Stimulated activated naive CD4-positive, alpha-beta T cell treated with Interleukin-2 at 50 U/mL for 16 hours (primary cell): ENCODE measurements around the gene RSPH10B2.
"Not testable (repeated sequence)": the region's sequence is repeated elsewhere in the genome, so short reads cannot be mapped to it uniquely, and the experiment has no call there.

Experiments
- DNase-seq: peaks from one replicate; lab custom pipeline; 2025; lab: John Stamatoyannopoulos, UW

The RSPH10B2 gene

GRCh38 chr7:6792113-6792872 lies 38.4 kb downstream of the RSPH10B2 start:
- not testable (repeated sequence) for DNase-seq

DNA sequence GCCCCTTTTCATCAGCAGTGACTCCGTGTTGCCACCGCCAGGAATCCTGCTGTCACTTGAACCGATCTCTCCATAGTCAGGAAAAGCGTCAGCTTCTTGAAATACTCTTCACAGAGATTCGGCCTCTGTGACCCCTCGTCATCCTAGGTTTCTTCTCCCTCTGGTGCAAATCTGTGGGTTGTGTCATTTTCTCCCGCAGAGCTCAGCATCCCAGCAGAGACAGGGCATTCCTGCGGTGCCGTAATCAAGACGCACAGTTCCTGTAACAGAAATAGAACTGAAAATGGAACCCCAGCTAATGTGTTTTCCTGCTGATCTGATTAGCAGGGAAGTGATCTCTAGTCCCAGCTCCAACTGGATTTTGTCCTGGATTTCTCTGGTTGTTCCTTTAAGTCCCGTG lies 40.4 kb downstream of the RSPH10B2 start:
- not testable (repeated sequence) for DNase-seq

GRCh38 chr7:6797218-6797617 lies 43.3 kb downstream of the RSPH10B2 start:
- not testable (repeated sequence) for DNase-seq

- not testable (repeated sequence) for DNase-seq
Measured at GRCh38 chr7:6798047-6798446, 44.1 kb downstream of the RSPH10B2 start.

- not testable (repeated sequence) for DNase-seq
Measured at GRCh38 chr7:6799887-6800286, 46.0 kb downstream of the RSPH10B2 start.

DNA sequence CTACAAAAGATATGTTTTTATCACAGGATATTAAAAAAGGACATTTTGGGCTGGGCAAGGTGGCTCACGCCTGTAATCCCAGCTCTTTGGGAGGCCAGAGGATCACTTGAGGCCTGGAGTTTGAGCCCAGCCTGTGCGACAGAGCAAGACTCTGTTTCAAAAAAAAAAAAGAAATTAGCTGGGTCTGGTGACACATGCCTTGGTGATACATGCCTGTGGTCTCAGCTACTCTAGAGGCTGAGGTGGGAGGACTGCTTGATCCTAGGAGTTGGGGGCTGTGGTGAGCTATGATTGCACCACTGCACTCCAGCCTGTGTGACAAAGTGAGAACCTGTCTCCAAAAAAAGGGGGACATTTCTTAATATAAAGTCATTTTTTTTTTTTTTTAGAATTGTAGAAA lies 46.4 kb downstream of the RSPH10B2 start:
- DNase-seq: not testable (repeated sequence)

GRCh38 chr7:6807393-6807918 lies 53.6 kb downstream of the RSPH10B2 start:
- DNase-seq: not testable (repeated sequence)

- DNase-seq: not testable (repeated sequence)
Measured at GRCh38 chr7:6807959-6808358, 54.1 kb downstream of the RSPH10B2 start.

- not testable (repeated sequence) for DNase-seq
Measured at GRCh38 chr7:6813011-6813410, 59.1 kb downstream of the RSPH10B2 start.

DNA sequence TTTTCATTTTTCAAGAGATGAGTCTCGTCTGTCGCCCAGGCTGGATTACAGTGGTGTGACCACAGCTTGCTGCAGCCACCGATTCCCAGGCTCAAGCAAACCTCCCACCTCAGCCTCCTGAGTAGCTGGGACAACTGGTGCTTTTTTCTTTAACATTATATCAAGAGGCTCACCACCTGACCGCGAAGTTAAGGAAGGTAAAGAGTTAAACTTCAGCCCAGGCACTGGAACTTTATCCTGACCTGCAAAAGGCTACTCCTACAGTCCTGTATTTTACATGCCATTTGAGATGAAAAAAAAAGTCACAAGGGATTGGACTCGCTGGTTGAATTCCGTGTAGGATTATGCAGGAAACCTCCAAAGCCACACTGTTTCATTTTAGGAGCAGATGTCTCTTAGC lies 61.6 kb downstream of the RSPH10B2 start:
- DNase-seq: not testable (repeated sequence)

DNA sequence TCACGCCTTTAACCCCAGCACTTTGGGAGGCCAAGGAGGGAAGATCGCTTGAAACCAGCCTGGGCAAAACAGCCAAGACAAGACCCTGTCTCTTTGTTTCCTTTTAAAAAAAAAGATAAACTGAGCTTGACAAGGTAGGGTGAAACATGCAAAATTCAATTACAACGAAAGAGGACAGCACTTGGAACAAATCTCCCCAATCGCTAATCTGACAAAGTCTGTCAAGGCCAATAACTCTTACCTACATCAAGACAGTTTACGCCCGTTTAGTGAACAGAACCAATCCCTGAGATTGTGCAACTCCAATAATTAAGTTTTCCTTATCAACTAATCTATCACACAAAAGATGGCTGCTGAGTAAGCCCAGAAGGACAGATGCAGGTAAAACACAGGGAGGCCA lies 67.7 kb downstream of the RSPH10B2 start:
- not testable (repeated sequence) for DNase-seq

DNA sequence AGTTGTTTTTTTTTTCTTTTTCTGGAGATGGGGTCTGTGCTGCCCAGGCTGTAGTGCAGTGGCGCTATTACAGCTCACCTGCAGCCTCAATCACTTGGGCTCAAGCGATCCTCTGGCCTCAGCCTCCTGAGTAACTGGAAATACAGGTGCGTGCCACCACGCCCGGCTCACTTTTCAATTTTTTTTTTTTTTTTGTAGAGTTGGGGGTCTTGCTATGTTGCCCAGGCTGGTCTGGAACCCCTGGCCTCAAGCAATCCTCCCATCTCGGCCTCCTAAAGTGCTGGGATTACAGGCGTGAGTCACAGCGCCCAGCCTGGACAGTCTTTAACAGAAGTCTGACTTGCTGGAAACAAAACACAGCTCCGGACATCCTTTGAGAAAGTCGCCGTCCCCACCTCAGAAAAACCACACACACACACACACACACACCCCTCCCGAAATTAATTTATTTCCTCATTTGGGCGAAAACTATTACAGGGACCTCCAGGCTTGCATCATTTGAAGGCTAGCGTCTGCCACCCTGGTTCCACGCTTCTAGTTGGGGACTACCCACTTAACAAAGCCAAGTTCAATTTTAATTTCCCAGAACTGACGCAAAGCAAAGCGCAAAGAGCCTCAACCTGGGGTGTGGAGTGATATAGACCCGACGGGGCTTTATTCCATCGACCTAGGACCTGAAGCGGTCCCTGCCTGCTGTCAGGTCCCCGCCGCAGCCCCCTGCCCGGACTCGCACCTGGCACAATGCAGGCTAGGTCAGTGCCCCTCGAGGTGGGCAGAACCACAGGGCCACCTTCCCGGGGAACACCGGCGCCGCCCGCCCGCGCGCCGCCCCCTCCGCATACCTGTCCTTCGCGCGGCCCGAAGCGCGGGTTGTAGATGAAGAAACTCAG lies 71.6 kb downstream of the RSPH10B2 start:
- not testable (repeated sequence) for DNase-seq

- peak; percentile 90 for DNase-seq
Measured at GRCh38 chr7:6826151-6826550, 72.2 kb downstream of the RSPH10B2 start, which contains the start of gene CCZ1B. Gene CCZ1B (minus strand): TSS chr7:6826275. CDS start chr7:6826197, 78 bp downstream.

DNA sequence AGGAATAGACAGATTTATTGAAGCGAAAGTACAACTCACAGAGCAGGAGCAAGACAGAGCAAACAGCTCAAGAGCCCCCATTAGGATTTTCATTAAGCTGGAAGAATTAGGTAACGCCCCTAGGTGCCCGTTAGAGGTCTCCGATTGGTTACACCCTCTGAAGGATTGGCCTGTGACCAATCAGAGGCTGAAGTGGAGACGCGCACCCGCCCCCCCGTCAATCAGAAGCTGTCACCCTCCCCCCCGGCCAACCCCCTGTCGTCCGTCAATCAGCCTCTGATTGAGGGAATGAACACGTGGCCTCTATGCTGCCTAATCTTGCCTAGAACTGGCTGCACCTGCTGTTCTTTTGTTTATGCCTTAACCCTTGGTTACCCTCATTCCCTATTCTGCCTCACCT lies 73.3 kb downstream of the RSPH10B2 start:
- not testable (repeated sequence) for DNase-seq

DNA sequence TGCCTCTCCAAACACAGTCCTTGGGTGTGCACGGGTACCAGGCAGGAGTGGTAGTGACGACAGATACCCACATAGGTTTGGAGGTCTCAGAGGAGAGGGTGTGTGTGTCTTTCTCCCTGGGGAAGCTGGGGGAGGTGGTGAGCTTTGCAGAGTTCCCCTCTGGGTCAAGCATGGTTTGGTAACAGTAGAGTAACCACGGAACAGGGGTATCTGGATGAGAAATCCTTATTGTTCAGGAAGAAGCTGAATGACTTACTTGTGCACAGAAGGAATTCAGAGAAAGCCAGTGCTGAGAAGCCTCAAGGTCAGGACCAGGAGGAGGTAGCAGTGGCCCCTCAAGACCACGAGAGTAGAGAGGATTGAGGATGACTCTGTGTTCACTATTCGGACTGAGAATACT lies 75.7 kb downstream of the RSPH10B2 start:
- not testable (repeated sequence) for DNase-seq

- DNase-seq: not testable (repeated sequence)
Measured at GRCh38 chr7:6830026-6830425, 76.1 kb downstream of the RSPH10B2 start.

GRCh38 chr7:6831018-6831725 lies 77.3 kb downstream of the RSPH10B2 start:
- DNase-seq: no peak

GRCh38 chr7:6833636-6834035 lies 79.7 kb downstream of the RSPH10B2 start:
- no peak for DNase-seq

DNA sequence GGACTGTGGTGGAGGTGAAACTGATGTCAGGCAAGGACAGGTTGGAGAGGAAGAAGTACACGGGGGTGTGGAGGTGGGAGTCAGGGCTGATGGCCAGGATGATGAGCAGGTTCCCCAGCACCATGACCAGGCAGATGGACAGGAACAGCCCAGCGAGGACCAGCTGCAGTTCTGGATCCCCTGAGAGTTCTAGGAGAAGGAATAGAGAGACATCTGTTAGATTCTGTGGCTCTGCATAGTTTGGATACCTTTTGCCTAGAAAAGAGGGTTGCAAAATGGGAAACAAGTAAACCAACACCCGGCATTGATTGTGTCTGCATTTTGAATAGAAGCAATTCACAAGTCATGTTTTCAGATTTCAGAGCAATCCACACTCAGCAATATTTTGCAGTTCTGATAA lies 81.6 kb downstream of the RSPH10B2 start:
- DNase-seq: not testable (repeated sequence)

DNA sequence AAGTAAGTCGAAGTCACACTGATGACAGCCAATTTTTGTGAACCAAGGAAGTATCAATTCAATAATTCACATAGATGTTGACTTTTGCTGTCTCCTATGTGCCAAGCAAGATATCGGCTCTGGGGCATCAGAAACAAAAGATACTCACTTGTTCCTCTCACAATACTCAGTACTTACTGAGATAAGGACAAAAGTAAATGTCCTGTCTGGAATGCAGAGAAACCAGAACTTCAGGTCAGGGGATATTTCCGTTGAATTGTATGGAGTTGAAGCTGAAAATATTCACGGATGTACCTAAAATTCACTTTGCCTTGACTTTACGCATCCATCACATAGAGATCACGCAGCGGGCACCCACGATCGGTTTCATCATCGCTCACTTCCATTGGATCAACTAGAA lies 83.2 kb downstream of the RSPH10B2 start:
- DNase-seq: not testable (repeated sequence)

GRCh38 chr7:6842278-6842921 lies 88.5 kb downstream of the RSPH10B2 start:
- not testable (repeated sequence) for DNase-seq
